ENCODE results near the gene TRDN. TPM values are rescaled to one million over a fixed set of nuclear protein-coding genes. Genes with fewer than 3 reads are reported as not detected.

The TRDN gene
- total RNA-seq, 1 donor from 2014 or later, result not detected

GRCh38 chr6:123640567-123641187 lies 3.9 kb upstream of the TRDN start:
- no peaks in the 10 kb centered on the region for H3K27me3 ChIP-seq (ENCODE audit: low read depth)
- H3K27ac ChIP-seq, result no peak overlapping the region
- TF ChIP-seq CTCF (IDR thresholded peaks at IDR 0.05), result no peak
- no peaks in the 10 kb centered on the region for H3K4me1 ChIP-seq
- no peaks in the 10 kb centered on the region for H3K36me3 ChIP-seq
- H3K9me3 ChIP-seq, result no peaks in the 10 kb centered on the region
- ATAC-seq, result no peak
- DNase-seq, result no peak
- intact Hi-C loops (cut with DNase I), result no loop called here
- no peak overlapping the region for H3K4me3 ChIP-seq

GRCh38 chr6:123638865-123639264 lies 2.1 kb upstream of the TRDN start:
- intact Hi-C loops (cut with DNase I), result no loop called here
- no peaks in the 10 kb centered on the region for H3K9me3 ChIP-seq
- TF ChIP-seq CTCF (IDR thresholded peaks at IDR 0.05), result no peak
- no peaks in the 10 kb centered on the region for H3K27me3 ChIP-seq (ENCODE audit: low read depth)
- DNase-seq, result no peak
- H3K27ac ChIP-seq, result no peak overlapping the region
- no peak for ATAC-seq
- no peaks in the 10 kb centered on the region for H3K36me3 ChIP-seq
- H3K4me1 ChIP-seq, result no peaks in the 10 kb centered on the region
- H3K4me3 ChIP-seq, result no peak overlapping the region

- Histone ChIP-seq H3K36me3 (no peaks in the 10 kb centered on the region), H3K4me1 (no peaks in the 10 kb centered on the region), H3K27me3 (ENCODE audit: low read depth) (no peaks in the 10 kb centered on the region), H3K9me3 (no peaks in the 10 kb centered on the region), H3K27ac (no peak overlapping the region), H3K4me3 (no peak overlapping the region)
- ATAC-seq (no peak), DNase-seq (no peak)
- intact Hi-C loops (cut with DNase I), result no loop called here
- TF ChIP-seq CTCF (IDR thresholded peaks at IDR 0.05), result no peak
Measured at GRCh38 chr6:123636282-123636681, 468 bp downstream of the TRDN start.

- TF ChIP-seq CTCF (IDR thresholded peaks at IDR 0.05), result no peak
- Histone ChIP-seq H3K36me3 (no peaks in the 10 kb centered on the region), H3K4me1 (no peaks in the 10 kb centered on the region), H3K27me3 (ENCODE audit: low read depth) (no peaks in the 10 kb centered on the region), H3K27ac (no peak overlapping the region), H3K4me3 (no peak overlapping the region), H3K9me3 (no peaks in the 10 kb centered on the region)
- DNase-seq (no peak), ATAC-seq (no peak)
- intact Hi-C loops (cut with DNase I), result no loop called here
Measured at GRCh38 chr6:123635567-123635966, 1.2 kb downstream of the TRDN start.

- ATAC-seq, result no peak
- no peak overlapping the region for H3K27ac ChIP-seq
- no peak for TF ChIP-seq CTCF (IDR thresholded peaks at IDR 0.05)
Measured at GRCh38 chr6:123635144-123635543, 1.6 kb downstream of the TRDN start.

More at GRCh38 chr6:123635144-123635543, 1.6 kb downstream of the TRDN start:
- intact Hi-C loops (cut with DNase I), result no loop called here
- Histone ChIP-seq H3K36me3 (no peaks in the 10 kb centered on the region), H3K9me3 (no peaks in the 10 kb centered on the region), H3K27me3 (ENCODE audit: low read depth) (no peaks in the 10 kb centered on the region), H3K4me1 (no peaks in the 10 kb centered on the region), H3K4me3 (no peak overlapping the region)
- DNase-seq, result no peak
